ENCODE measurements around the gene GMPPB.
"Not testable (repeated sequence)": the region's sequence is repeated elsewhere in the genome, so short reads cannot be mapped to it uniquely, and the experiment has no call there.

- not testable (repeated sequence) for TF ChIP-seq CTCF (conservative IDR thresholded peaks at IDR 0.05 in 1 of 2, IDR thresholded peaks at IDR 0.05 in 1 of 2; ENCODE audit: extremely low read depth in 1 of 2, insufficient read depth in 1 of 2, low read depth in 1 of 2, low read length in 2 of 2); EZH2 (IDR thresholded peaks at IDR 0.05; ENCODE audit: borderline replicate concordance, low read length)
Measured at GRCh38 chr3:49748874-49749273, 25.1 kb upstream of the GMPPB start.
